ENCODE results near the gene NEK6.

Gene NEK6

GRCh38 chr9:124262649-124262972 is 4.9 kb downstream of the NEK6 start:
- no peak for DNase-seq

GRCh38 chr9:124263213-124263612 is 5.5 kb downstream of the NEK6 start:
- DNase-seq = no peak

- DNase-seq = no peak
These were observed 6.2 kb downstream of the NEK6 start for GRCh38 chr9:124263800-124264426.

GRCh38 chr9:124264823-124265233 is 7.1 kb downstream of the NEK6 start:
- no peak for DNase-seq

GRCh38 chr9:124265551-124265950 is 7.8 kb downstream of the NEK6 start:
- no peak for DNase-seq

- DNase-seq = no peak
These were observed 8.5 kb downstream of the NEK6 start for GRCh38 chr9:124266139-124266825.

- DNase-seq = no peak
These were observed 9.1 kb downstream of the NEK6 start for GRCh38 chr9:124266826-124267201.

- DNase-seq = no peak
These were observed 9.6 kb downstream of the NEK6 start for GRCh38 chr9:124267271-124267807.

- no peak for DNase-seq
These were observed 10.5 kb downstream of the NEK6 start for GRCh38 chr9:124268248-124268647.

GRCh38 chr9:124268661-124269060 is 10.9 kb downstream of the NEK6 start:
- DNase-seq = no peak

GRCh38 chr9:124269556-124269955 is 11.8 kb downstream of the NEK6 start:
- no peak for DNase-seq

- no peak for DNase-seq
These were observed 13.0 kb downstream of the NEK6 start for GRCh38 chr9:124270504-124271335.

GRCh38 chr9:124271660-124272059 is 13.9 kb downstream of the NEK6 start:
- DNase-seq = peak; percentile 12

- no peak for DNase-seq
These were observed 14.4 kb downstream of the NEK6 start for GRCh38 chr9:124272118-124272517.

- no peak for DNase-seq
These were observed 15.2 kb downstream of the NEK6 start for GRCh38 chr9:124272979-124273378.

- no peak for DNase-seq
These were observed 15.8 kb downstream of the NEK6 start for GRCh38 chr9:124273427-124274160.

- no peak for DNase-seq
These were observed 16.5 kb downstream of the NEK6 start for GRCh38 chr9:124274226-124274625.

- DNase-seq = no peak
These were observed 17.0 kb downstream of the NEK6 start for GRCh38 chr9:124274738-124275137.

- DNase-seq = no peak
These were observed 19.7 kb downstream of the NEK6 start for GRCh38 chr9:124277420-124277819.

GRCh38 chr9:124278054-124278540 is 20.3 kb downstream of the NEK6 start:
- no peak for DNase-seq

GRCh38 chr9:124279531-124280175 is 21.9 kb downstream of the NEK6 start:
- no peak for DNase-seq

GRCh38 chr9:124280176-124280691 is 22.5 kb downstream of the NEK6 start:
- no peak for DNase-seq

Measured in NCI-H1105 (cell line).